Nephron (organoid): Measurements from ENCODE around the gene HBS1L.
A peak's percentile ranks its signal among the peaks of the same experiment; 100 is the strongest.

ENCODE experiments used
- H3K27ac Mint-ChIP-seq, 3 experiments: 2 replicates each; pipeline ENCODE4 v1.8.0; 2020; ENCODE audit warnings: mixed read lengths in 3 of 3, mild to moderate bottlenecking in 2 of 3, moderate library complexity in 1 of 3
- H3K27me3 Mint-ChIP-seq: 2 replicates; pipeline ENCODE4 v1.8.0; 2021; ENCODE audit warnings: low read depth, mild to moderate bottlenecking, moderate library complexity, mixed read lengths
- H3K36me3 Mint-ChIP-seq: 2 replicates; pipeline ENCODE4 v1.8.0; 2020; ENCODE audit warnings: low read depth, mixed read lengths
- H3K4me1 Mint-ChIP-seq: 2 replicates; pipeline ENCODE4 v1.8.0; 2020; ENCODE audit warnings: mixed read lengths
- H3K4me3 Mint-ChIP-seq, 3 experiments: 2 replicates each; pipeline ENCODE4 v1.8.0; 2020; ENCODE audit warnings: mild to moderate bottlenecking in 3 of 3, mixed read lengths in 3 of 3, moderate library complexity in 2 of 3
- H3K9me3 Mint-ChIP-seq: 2 replicates; pipeline ENCODE4 v1.8.0; 2020; ENCODE audit warnings: mixed read lengths
- CTCF ChIP-seq, 3 experiments: fragments of 200-600 bp; sonication (generic); IDR thresholded peaks; one replicate each; pipeline ENCODE4 v1.5.0; 2021; ENCODE audit warnings: antibody characterized with exemption in 3 of 3; ENCODE audit not compliant: unreplicated experiment in 3 of 3

Gene HBS1L

DNA sequence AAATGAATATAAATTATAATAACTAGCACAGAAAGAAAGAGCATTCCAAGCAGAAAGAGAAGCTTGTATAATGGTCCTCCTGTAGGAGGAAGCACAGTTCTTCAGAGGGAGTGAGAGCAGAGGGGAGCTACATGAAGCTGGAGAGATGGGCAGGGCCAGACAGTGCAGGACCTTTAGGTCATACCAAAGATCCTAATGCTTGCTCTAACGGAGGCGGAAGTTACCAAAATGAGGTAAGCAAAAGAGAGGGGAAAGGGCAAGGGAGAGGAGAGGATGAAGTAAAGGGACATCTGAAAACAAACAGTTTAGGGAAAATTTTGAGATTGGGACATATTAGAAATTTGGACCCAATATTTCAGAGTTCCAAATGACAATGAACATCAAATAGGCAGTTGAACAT, 50.2 kb downstream of the HBS1L start:
- H3K9me3 Mint-ChIP-seq: no peaks in the 10 kb centered on the region
- H3K27me3 Mint-ChIP-seq: no peaks in the 10 kb centered on the region
- H3K36me3 Mint-ChIP-seq: peaks cover 3% of the 10 kb centered on the region
- no peak overlapping the region for H3K27ac Mint-ChIP-seq
- TF ChIP-seq CTCF (IDR thresholded peaks at IDR 0.05; ENCODE audit: unreplicated experiment in 3 of 3): no peak
- no peak overlapping the region for H3K4me3 Mint-ChIP-seq
- no peaks in the 10 kb centered on the region for H3K4me1 Mint-ChIP-seq

DNA sequence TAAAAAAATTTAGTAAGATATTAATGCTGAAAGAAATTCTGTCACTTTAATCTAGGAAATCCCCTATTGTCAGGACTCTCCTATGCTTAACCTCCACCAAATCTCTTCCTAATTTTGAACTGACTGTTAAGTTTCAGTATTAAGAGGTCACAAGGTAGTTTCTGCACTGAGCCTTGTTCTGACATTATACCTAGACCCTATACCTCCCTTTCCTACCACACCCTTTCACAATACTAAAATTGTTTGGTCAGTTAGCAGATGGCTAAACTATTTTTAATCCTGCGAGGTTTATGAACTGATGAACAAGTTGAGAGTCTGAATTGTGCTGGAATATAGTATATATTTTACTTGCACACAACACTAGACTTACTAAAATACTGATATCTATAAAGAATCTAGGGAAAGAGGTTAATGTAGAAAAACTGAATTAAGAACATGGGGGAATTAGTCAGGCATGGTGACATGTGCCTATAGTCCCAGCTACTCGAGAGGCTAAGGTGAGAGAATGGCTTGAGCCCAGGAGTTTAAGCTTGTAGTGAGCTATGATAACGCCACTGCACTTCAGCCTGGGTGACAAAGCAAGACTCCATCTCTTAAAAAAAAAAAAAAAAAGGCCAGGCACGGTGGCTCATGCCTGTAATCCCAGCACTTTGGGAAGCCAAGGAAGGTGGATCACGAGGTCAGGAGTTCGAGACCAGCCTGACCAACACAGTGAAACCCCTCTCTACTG, 51.5 kb downstream of the HBS1L start:
- H3K4me3 Mint-ChIP-seq: no peak overlapping the region
- TF ChIP-seq CTCF (IDR thresholded peaks at IDR 0.05; ENCODE audit: unreplicated experiment in 3 of 3): no peak
- H3K4me1 Mint-ChIP-seq: no peaks in the 10 kb centered on the region
- H3K27ac Mint-ChIP-seq: no peak overlapping the region
- H3K36me3 Mint-ChIP-seq: no peaks in the 10 kb centered on the region
- H3K27me3 Mint-ChIP-seq: no peaks in the 10 kb centered on the region
- H3K9me3 Mint-ChIP-seq: no peaks in the 10 kb centered on the region

DNA sequence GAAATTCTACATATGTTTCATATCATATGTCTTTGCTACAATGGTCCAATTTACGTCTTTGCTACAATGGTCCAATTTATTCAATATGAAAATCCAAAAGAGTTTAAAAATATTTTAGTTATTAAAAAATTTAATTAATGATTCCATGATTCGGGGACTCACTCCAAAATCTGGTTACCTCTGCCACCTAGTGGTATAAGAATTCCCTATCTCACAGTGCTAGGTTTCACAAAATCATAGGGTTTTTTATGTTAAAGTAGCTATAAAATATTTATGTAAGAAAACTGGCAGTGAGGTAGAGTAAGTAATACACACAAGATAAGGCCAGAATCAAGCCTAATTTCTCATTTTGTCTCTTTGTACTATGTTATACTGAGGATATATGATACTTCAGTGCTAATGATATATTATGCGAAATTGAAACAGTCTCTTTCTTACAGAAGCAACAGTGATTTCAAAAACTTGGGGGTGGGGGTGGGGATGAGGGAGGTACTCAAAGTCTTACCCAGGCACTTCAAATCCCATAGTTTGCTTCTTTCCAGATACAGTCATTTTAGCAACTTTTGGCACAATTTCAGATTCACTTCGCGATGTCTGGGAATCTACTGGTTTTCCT, 52.3 kb downstream of the HBS1L start:
- TF ChIP-seq CTCF (IDR thresholded peaks at IDR 0.05; ENCODE audit: unreplicated experiment in 3 of 3): peak; percentile 57 to 72 (median 60)
- Mint-ChIP-seq H3K27ac (no peak overlapping the region), H3K27me3 (no peaks in the 10 kb centered on the region), H3K36me3 (peaks cover 2% of the 10 kb centered on the region), H3K4me3 (no peak overlapping the region), H3K4me1 (no peaks in the 10 kb centered on the region), H3K9me3 (no peaks in the 10 kb centered on the region)

DNA sequence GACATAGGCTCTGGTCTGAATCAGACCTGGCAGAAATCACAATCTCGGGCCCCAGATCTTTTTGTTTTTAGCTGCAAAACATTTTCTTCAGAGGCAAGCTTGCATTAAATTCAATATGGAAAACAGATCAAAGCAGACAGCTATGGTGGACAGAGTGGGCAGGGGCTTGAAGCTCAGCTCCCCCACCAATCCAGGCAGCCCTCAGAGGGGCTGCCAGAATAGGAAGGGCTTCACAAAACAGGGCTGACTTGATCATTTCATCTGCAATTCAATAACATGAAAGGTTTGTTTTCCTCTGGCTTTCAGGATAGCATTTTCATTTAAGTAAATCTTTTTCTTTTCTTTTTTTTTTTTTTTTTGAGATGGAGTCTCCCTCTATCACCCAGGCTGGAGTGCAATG, 55.5 kb downstream of the HBS1L start:
- Mint-ChIP-seq H3K4me1 (no peaks in the 10 kb centered on the region), H3K9me3 (no peaks in the 10 kb centered on the region), H3K27me3 (no peaks in the 10 kb centered on the region), H3K36me3 (peaks cover 16% of the 10 kb centered on the region), H3K27ac (no peak overlapping the region), H3K4me3 (no peak overlapping the region)
- no peak for TF ChIP-seq CTCF (IDR thresholded peaks at IDR 0.05; ENCODE audit: unreplicated experiment in 3 of 3)

DNA sequence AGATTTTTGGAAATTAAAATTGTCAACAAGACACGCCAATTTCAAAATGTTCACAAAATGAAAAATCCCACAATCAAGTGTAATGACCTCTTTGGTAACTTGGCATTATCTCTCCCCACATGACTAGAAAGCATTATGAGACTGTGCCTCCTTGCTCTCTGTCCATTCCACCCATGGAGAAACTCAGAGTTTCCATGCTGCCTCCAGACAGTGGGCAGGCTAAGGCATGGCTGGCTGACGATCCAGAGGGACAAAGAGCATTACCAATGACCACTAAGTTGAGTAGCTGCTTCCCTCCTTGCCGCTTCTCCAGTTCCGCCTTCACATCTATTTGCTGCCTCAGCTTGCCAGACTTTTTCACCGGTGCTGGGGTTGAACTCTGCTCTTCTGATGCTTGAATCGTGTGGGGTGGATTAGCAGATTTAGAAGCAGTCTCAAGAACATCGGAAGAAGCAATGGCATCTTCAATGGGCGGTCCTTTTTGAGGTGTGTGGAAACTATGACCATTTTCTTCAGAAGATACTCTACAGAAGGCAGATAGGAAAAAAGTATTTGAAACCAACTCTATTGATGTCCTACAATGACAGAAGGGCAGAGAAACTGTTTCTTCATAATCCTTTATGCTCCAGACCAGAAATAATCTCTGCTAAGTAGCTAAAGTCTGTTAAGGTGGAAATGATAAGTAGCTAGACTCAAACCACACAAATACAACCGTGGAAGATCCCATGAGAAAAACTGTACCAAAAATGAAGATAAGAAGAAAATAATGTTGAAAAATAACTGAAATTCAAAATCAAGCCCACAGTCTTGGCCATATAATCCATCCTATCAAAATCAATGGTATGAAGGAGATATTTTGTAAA, 57.3 kb downstream of the HBS1L start:
- Mint-ChIP-seq H3K4me3 (no peak overlapping the region), H3K4me1 (no peaks in the 10 kb centered on the region), H3K36me3 (peaks cover 21% of the 10 kb centered on the region), H3K27me3 (no peaks in the 10 kb centered on the region), H3K9me3 (no peaks in the 10 kb centered on the region), H3K27ac (no peak overlapping the region)
- TF ChIP-seq CTCF (IDR thresholded peaks at IDR 0.05; ENCODE audit: unreplicated experiment in 3 of 3): no peak
